ENCODE data around the gene MDGA2.

Gene MDGA2

GRCh38 chr14:47483449-47483848 lies 192.0 kb downstream of the MDGA2 start:
- no peak for FAIRE-seq

GRCh38 chr14:47471075-47471474 lies 204.3 kb downstream of the MDGA2 start:
- FAIRE-seq: no peak

GRCh38 chr14:47466916-47467315 lies 208.5 kb downstream of the MDGA2 start:
- no peak for FAIRE-seq

DNA sequence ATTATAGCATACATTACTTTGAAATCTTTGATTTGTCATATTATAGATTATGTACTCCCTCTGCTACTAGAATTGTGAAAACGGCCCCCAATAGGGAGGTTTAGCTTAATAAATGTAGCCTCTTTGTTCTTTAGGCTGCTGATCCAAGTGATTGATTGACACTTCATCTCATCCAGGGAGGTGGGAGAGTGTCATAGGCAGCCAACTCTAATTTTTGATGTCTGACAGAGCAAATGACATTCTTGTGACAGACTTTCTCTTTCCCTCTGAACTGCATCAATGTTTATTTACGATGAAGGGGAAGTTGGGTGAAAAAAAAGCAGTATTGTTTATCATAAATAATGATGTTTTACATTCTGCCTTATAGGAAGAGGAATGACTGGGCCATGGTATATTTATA lies 221.4 kb downstream of the MDGA2 start:
- FAIRE-seq: no peak

GRCh38 chr14:47447076-47447475 lies 228.3 kb downstream of the MDGA2 start:
- FAIRE-seq: no peak

GRCh38 chr14:47442211-47442610 lies 233.2 kb downstream of the MDGA2 start:
- no peak for FAIRE-seq

- no peak for FAIRE-seq
Observed at GRCh38 chr14:47439953-47440352, 235.5 kb downstream of the MDGA2 start.

DNA sequence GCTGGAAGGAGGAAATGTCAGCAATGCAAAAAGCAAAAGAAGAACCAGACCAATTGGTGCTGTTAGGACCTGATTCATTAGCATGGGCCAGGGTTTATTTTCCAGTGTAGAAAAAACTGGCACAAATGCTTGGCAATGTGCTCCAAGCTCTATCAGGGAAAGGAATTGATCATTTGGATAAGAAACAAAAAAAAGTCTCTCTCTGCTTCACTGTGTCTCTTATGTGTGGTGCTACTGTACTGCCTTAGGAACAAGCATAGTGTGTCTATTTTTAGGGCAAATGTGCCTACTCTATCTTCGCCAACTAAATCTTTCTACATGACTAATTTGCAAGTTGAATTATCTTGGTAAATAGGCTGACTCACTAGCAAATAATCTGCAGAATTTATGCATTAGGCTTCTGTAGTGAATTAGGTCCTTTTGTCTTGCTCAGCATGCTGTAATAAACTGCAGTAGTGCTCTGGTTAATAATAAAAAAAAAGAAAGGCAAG lies 236.7 kb downstream of the MDGA2 start:
- FAIRE-seq: no peak

GRCh38 chr14:47435331-47435965 lies 240.0 kb downstream of the MDGA2 start:
- no peak for FAIRE-seq

GRCh38 chr14:47427629-47428028 lies 247.8 kb downstream of the MDGA2 start:
- FAIRE-seq: no peak

DNA sequence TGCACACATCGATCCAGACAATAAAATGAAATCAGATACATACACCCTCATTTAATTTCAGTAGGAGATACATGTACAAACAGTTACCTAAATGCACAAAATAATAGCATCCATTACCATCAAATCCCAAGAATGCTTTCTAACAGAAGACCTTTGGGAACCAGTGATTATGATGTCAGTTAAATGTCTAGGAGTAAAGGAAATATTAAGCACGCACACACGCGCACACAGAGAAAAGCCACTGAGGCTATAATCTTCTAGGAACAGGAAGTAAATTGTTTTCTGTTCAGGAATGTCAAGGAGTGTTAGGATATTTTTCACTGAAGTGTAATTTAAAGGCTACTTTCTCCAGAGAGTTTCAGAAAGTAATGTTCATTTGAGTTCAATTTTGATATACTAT lies 250.1 kb downstream of the MDGA2 start:
- no peak for FAIRE-seq

- no peak for FAIRE-seq
Observed at GRCh38 chr14:47422191-47422590, 253.2 kb downstream of the MDGA2 start.

DNA sequence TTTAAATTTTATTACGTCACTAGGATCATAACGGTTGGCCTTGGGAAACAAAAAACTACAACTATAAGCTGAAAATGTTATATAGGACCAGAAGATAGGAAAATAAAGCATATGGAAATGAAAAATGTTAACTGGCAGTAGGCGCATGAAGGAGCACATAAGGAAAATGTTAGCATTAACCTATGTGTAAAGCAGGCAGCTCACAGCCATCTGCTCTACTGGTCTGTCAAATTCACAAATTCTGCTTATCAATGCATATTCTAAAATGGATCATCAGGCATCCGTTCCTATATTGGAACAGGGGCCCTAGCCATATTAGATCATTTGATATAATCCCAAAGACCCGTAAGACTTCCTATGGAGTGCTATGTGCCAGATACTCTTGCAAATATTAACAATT lies 263.9 kb downstream of the MDGA2 start:
- FAIRE-seq: no peak

DNA sequence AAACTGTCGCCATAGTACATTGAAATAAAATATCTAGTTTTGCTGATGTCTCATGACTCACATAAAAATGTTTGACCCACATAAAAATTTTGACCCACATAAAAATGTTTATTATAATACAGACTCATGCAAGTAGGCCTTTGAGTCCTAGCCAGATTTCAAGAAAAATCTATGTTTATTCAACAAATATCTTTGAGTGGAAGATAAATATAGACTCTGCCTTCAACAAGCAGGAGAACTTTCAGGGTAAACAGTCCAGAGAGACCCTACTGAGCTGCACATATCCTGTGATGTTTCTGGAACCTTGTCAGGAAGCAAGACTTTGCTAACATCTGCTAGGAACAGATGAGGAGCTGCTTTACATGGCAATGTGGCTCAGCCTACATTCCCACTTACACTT lies 283.1 kb downstream of the MDGA2 start:
- no peak for FAIRE-seq

- no peak for FAIRE-seq
Observed at GRCh38 chr14:47390831-47391504, 284.4 kb downstream of the MDGA2 start.

- FAIRE-seq: no peak
Observed at GRCh38 chr14:47389535-47389934, 285.9 kb downstream of the MDGA2 start.

GRCh38 chr14:47366006-47366405 lies 309.4 kb downstream of the MDGA2 start:
- FAIRE-seq: no peak

DNA sequence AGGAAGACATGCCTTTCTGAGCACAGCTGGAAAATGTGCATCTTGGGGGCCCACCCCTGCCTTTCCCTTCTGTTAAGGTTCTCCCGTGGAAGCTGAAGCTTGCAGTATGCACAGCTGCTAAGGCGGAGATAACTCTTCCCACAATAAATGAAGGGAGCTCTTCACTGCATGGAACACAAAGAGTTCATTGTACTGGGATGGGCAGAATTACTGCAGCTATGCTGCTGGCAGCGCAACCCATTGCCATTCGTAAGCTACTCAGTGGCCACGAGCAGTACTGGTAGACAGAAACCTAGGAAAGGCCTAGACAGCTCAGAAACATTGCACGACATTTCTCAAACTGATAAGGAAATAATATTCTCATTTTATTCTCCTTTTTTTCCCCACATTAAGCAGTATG lies 310.2 kb downstream of the MDGA2 start:
- FAIRE-seq: no peak

- no peak for FAIRE-seq
Observed at GRCh38 chr14:47353186-47353585, 322.2 kb downstream of the MDGA2 start.

GRCh38 chr14:47346849-47347248 lies 328.6 kb downstream of the MDGA2 start:
- no peak for FAIRE-seq

- no peak for FAIRE-seq
Observed at GRCh38 chr14:47345016-47345415, 330.4 kb downstream of the MDGA2 start.

GRCh38 chr14:47332939-47333338 lies 342.5 kb downstream of the MDGA2 start:
- no peak for FAIRE-seq

DNA sequence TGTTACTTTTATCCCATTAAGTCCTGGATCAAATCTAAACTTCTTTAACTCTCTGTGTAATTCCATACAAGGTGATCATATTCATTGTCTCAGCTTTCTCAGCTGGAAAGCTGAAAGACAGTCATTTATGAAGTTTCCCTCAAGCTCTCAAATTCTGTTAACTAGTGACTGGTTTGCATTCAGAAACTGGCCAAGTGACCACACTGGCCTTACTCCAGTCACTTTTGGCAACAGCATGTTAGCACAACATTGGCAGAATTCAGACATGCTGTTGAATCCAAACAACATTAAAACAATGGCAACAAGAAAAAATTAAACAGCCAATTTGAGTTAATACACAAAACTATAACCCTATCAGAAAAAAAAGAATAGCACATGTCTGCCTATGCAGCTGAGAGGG lies 343.3 kb downstream of the MDGA2 start:
- no peak for FAIRE-seq

- no peak for FAIRE-seq
Observed at GRCh38 chr14:47328376-47328775, 347.0 kb downstream of the MDGA2 start.

DNA sequence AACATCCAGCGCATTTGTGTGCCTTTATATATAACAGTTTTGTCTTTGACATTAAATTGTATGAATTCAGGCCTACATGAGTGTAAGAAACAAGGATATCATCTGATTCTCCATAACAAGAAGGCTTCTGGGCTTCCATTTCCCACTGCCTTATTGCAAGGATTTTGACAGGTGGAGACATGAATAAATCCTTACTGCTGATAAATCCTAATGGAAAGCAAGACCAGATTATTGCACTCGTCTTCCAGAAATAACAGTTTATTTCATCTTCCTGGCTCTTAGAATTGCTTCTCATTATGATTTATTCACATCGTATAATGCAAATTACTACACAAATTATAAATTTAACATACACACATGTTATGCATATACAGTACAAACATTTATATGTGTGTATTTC lies 348.1 kb downstream of the MDGA2 start:
- no peak for FAIRE-seq
